Measurements from ENCODE around the gene TDRD9.

- TF ChIP-seq, protein P1, sequence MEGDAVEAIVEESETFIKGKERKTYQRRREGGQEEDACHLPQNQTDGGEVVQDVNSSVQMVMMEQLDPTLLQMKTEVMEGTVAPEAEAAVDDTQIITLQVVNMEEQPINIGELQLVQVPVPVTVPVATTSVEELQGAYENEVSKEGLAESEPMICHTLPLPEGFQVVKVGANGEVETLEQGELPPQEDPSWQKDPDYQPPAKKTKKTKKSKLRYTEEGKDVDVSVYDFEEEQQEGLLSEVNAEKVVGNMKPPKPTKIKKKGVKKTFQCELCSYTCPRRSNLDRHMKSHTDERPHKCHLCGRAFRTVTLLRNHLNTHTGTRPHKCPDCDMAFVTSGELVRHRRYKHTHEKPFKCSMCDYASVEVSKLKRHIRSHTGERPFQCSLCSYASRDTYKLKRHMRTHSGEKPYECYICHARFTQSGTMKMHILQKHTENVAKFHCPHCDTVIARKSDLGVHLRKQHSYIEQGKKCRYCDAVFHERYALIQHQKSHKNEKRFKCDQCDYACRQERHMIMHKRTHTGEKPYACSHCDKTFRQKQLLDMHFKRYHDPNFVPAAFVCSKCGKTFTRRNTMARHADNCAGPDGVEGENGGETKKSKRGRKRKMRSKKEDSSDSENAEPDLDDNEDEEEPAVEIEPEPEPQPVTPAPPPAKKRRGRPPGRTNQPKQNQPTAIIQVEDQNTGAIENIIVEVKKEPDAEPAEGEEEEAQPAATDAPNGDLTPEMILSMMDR (IDR thresholded peaks at IDR 0.05) = no peak
- TF ChIP-seq POLR2A (IDR thresholded peaks at IDR 0.05) = no peak
Observed at GRCh38 chr14:104020471-104020870, 92.2 kb downstream of the TDRD9 start.
